Mesothelial cell of epicardium (in vitro differentiated cells): Measurements from ENCODE around the gene IGFBP2. TPM values are rescaled to one million over a fixed set of nuclear protein-coding genes. Genes with fewer than 3 reads are reported as not detected.

Experiments
- DNase-seq, 2 experiments: peaks; one replicate each; pipeline ENCODE4 v3.0.0; 2021; ENCODE audit warnings: low spot score in 2 of 2; ENCODE audit not compliant: unreplicated experiment in 2 of 2
- H3K27ac Mint-ChIP-seq: 2 replicates; pipeline ENCODE4 v1.8.0; 2021; ENCODE audit warnings: mixed read lengths
- H3K27me3 Mint-ChIP-seq: 2 replicates; pipeline ENCODE4 v1.8.0; 2021; ENCODE audit warnings: low read depth, mixed read lengths
- H3K36me3 Mint-ChIP-seq: 2 replicates; pipeline ENCODE4 v1.8.0; 2021; ENCODE audit warnings: mixed read lengths
- H3K4me1 Mint-ChIP-seq: 2 replicates; pipeline ENCODE4 v1.8.0; 2021; ENCODE audit warnings: mixed read lengths
- H3K4me3 Mint-ChIP-seq: 2 replicates; pipeline ENCODE4 v1.8.0; 2021; ENCODE audit warnings: mild to moderate bottlenecking, moderate library complexity, mixed read lengths
- H3K9me3 Mint-ChIP-seq: 2 replicates; pipeline ENCODE4 v1.8.0; 2021; ENCODE audit warnings: mixed read lengths
- CTCF ChIP-seq: fragments of 200-600 bp; sonication (generic); IDR thresholded peaks from one replicate; pipeline ENCODE4 v1.5.0; 2021; ENCODE audit warnings: antibody characterized with exemption; ENCODE audit not compliant: unreplicated experiment
- total RNA-seq: library from RNA; stranded (reverse); gene quantifications from 3 replicates; pipeline ENCODE4 v1.2.1, GENCODE V29; 2021

The IGFBP2 gene
- total RNA-seq, 1 donor from 2014 or later = 376 TPM

GRCh38 chr2:216678813-216679657 is 45.8 kb downstream of the IGFBP2 start:
- H3K4me1 Mint-ChIP-seq = peaks cover 18% of the 10 kb centered on the region
- TF ChIP-seq CTCF = no peak
- DNase-seq = no peak
- no peak overlapping the region for H3K27ac Mint-ChIP-seq
- no peak overlapping the region for H3K4me3 Mint-ChIP-seq
- H3K36me3 Mint-ChIP-seq = peaks cover 70% of the 10 kb centered on the region
- no peaks in the 10 kb centered on the region for H3K9me3 Mint-ChIP-seq
- no peaks in the 10 kb centered on the region for H3K27me3 Mint-ChIP-seq

DNA sequence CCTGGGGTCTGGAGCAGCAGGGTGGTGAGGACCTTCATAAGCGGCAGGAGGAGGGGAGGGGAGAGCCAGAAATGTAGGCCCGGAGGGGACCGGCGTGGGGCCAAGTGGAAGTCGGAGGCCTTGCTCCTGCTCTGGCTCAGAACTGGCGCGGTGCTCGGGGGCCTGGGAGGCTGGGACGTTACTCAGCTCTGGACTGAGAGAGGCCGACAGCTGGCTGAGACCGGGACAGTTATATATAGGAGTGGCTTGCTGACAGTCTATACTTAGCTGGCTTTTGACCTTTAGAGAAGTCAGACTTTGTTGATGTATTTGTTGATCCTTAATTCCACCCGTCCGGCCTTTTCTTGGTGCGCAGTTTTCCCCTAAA is 46.4 kb downstream of the IGFBP2 start:
- no peak for DNase-seq
- H3K4me3 Mint-ChIP-seq = no peak overlapping the region
- H3K27ac Mint-ChIP-seq = peak overlapping the region; percentile 26
- no peak for TF ChIP-seq CTCF
- peaks cover 72% of the 10 kb centered on the region for H3K36me3 Mint-ChIP-seq
- H3K9me3 Mint-ChIP-seq = no peaks in the 10 kb centered on the region
- peaks cover 24% of the 10 kb centered on the region for H3K4me1 Mint-ChIP-seq
- no peaks in the 10 kb centered on the region for H3K27me3 Mint-ChIP-seq

DNA sequence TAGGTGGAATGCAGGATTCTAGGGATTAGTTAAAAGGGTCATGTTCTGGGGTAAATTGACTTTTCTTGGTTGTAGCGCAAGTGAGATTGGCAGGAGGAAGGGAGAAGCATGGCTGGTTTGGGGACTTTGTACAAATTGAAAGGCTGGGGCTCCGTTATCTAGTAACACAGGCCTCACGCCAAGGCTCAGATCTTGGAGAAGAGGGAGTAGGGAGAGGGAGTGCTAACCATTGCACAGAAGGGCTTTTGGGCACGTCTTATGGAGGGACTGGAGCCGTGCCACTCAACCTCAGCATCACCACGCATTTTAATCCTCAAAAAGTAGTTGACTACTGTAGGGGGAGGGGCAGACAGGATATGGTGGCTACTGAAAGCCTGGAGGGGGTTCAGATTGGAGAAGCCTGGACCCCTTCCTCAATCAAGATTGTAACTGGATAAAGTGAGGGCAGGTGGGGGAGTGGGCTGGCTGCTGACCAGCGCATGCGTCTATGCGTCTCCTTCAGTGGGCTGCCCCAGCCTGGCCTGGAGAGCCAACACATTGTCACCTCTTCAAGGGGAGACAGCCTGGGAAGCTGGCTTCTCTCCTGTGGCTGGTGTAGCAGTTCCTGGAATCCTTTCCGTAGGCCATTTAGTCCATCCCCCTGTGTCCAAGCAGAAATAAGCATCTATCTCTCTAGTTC is 47.9 kb downstream of the IGFBP2 start:
- H3K4me1 Mint-ChIP-seq = peaks cover 31% of the 10 kb centered on the region
- H3K27ac Mint-ChIP-seq = peak overlapping the region; percentile 1

GRCh38 chr2:216681683-216682082 is 48.5 kb downstream of the IGFBP2 start:
- Mint-ChIP-seq H3K36me3 (peaks cover 65% of the 10 kb centered on the region), H3K4me3 (no peak overlapping the region), H3K4me1 (peaks cover 32% of the 10 kb centered on the region), H3K9me3 (no peaks in the 10 kb centered on the region), H3K27ac (peak overlapping the region; percentile 70), H3K27me3 (no peaks in the 10 kb centered on the region)
- DNase-seq = no peak
- no peak for TF ChIP-seq CTCF

More for the DNA sequence above, 47.9 kb downstream of the IGFBP2 start:
- Mint-ChIP-seq H3K9me3 (no peaks in the 10 kb centered on the region), H3K4me3 (no peak overlapping the region), H3K36me3 (peaks cover 68% of the 10 kb centered on the region), H3K27me3 (no peaks in the 10 kb centered on the region)
- no peak for TF ChIP-seq CTCF
- DNase-seq = no peak

DNA sequence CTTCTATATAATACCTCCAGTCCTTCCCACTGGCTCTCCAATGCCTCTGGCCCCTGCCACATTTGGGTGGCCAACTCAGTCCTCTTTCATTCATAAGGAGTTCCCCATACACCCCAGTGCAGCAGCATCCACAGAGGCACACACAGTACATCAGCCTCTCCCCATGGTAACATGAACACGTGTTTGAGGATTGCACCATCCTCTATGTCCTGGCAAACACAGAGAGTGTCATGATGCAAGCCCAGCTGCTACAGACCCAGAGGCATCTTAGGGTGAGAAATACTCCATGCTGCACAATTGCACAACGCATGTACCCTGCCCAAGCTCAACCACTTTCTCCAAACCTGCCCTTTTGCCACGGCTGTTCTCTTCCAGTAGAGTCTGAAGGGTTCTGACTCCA is 50.6 kb downstream of the IGFBP2 start:
- no peak for DNase-seq
- Mint-ChIP-seq H3K27ac (peak overlapping the region; percentile 87), H3K27me3 (no peaks in the 10 kb centered on the region), H3K9me3 (no peaks in the 10 kb centered on the region), H3K4me1 (peaks cover 50% of the 10 kb centered on the region), H3K36me3 (peaks cover 52% of the 10 kb centered on the region), H3K4me3 (no peak overlapping the region)
- TF ChIP-seq CTCF = no peak
